ENCODE data around the gene ZMYND8. TPM values are rescaled to one million over a fixed set of nuclear protein-coding genes. Genes with fewer than 3 reads are reported as not detected.

Gene ZMYND8
- total and polyA plus RNA-seq, 3 donors from 2014 or later = 30.4 to 102 (median 87.2) TPM

- H3K36me3 ChIP-seq (ENCODE audit: low read depth, missing control alignments) = no peaks in the 10 kb centered on the region
- no peaks in the 10 kb centered on the region for H3K27me3 ChIP-seq
- no peaks in the 10 kb centered on the region for H3K4me1 ChIP-seq
- 93 to 98% methylated on average over 4 of the region's 4 CpGs for WGBS, 2 donors
- intact Hi-C loops (cut with DNase I; ENCODE audit: low total_unique reads) = no loop called here
- H3K4me3 ChIP-seq = no peak overlapping the region
- H3K27ac ChIP-seq = no peak overlapping the region
- TF ChIP-seq, protein P1, sequence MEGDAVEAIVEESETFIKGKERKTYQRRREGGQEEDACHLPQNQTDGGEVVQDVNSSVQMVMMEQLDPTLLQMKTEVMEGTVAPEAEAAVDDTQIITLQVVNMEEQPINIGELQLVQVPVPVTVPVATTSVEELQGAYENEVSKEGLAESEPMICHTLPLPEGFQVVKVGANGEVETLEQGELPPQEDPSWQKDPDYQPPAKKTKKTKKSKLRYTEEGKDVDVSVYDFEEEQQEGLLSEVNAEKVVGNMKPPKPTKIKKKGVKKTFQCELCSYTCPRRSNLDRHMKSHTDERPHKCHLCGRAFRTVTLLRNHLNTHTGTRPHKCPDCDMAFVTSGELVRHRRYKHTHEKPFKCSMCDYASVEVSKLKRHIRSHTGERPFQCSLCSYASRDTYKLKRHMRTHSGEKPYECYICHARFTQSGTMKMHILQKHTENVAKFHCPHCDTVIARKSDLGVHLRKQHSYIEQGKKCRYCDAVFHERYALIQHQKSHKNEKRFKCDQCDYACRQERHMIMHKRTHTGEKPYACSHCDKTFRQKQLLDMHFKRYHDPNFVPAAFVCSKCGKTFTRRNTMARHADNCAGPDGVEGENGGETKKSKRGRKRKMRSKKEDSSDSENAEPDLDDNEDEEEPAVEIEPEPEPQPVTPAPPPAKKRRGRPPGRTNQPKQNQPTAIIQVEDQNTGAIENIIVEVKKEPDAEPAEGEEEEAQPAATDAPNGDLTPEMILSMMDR (IDR thresholded peaks at IDR 0.05) = no peak
- no peak for TF ChIP-seq POLR2A (IDR thresholded peaks at IDR 0.05)
- H3K9me3 ChIP-seq = no peaks in the 10 kb centered on the region
- no peak for DNase-seq
Measured at GRCh38 chr20:47224857-47225256, 131.6 kb downstream of the ZMYND8 start.

- H3K27ac ChIP-seq = no peak overlapping the region
- intact Hi-C loops (cut with DNase I; ENCODE audit: low total_unique reads) = no loop called here
- no peak for DNase-seq
- WGBS, 2 donors = 89 to 93% methylated on average over 11 of the region's 11 CpGs
- H3K36me3 ChIP-seq (ENCODE audit: low read depth, missing control alignments) = no peaks in the 10 kb centered on the region
- H3K27me3 ChIP-seq = no peaks in the 10 kb centered on the region
- no peak overlapping the region for H3K4me3 ChIP-seq
- no peaks in the 10 kb centered on the region for H3K4me1 ChIP-seq
- TF ChIP-seq, protein P1 (IDR thresholded peaks at IDR 0.05) = no peak
- no peak for TF ChIP-seq POLR2A (IDR thresholded peaks at IDR 0.05)
- H3K9me3 ChIP-seq = no peaks in the 10 kb centered on the region
Measured at GRCh38 chr20:47224300-47224791, 132.2 kb downstream of the ZMYND8 start.

- Histone ChIP-seq H3K36me3 (ENCODE audit: low read depth, missing control alignments) (no peaks in the 10 kb centered on the region), H3K4me1 (no peaks in the 10 kb centered on the region), H3K4me3 (no peak overlapping the region), H3K9me3 (no peaks in the 10 kb centered on the region), H3K27ac (no peak overlapping the region), H3K27me3 (no peaks in the 10 kb centered on the region)
- WGBS, 2 donors = 80 to 100% methylated on average over 1 of the region's 1 CpG
- no peak for TF ChIP-seq POLR2A (IDR thresholded peaks at IDR 0.05)
- TF ChIP-seq, protein P1 (IDR thresholded peaks at IDR 0.05) = no peak
- intact Hi-C loops (cut with DNase I; ENCODE audit: low total_unique reads) = no loop called here
- DNase-seq = no peak
Measured at GRCh38 chr20:47223896-47224295, 132.6 kb downstream of the ZMYND8 start.

- TF ChIP-seq, protein P1 (IDR thresholded peaks at IDR 0.05) = no peak
- no peak for TF ChIP-seq POLR2A (IDR thresholded peaks at IDR 0.05)
- H3K4me1 ChIP-seq = no peaks in the 10 kb centered on the region
- no peak overlapping the region for H3K4me3 ChIP-seq
- H3K9me3 ChIP-seq = no peaks in the 10 kb centered on the region
- H3K27me3 ChIP-seq = no peaks in the 10 kb centered on the region
- H3K36me3 ChIP-seq (ENCODE audit: low read depth, missing control alignments) = no peaks in the 10 kb centered on the region
- H3K27ac ChIP-seq = no peak overlapping the region
- WGBS, 2 donors = 78 to 81% methylated on average over 12 of the region's 12 CpGs
- DNase-seq = no peak
- intact Hi-C loops (cut with DNase I; ENCODE audit: low total_unique reads) = no loop called here
Measured at GRCh38 chr20:47222468-47223119, 133.9 kb downstream of the ZMYND8 start.

Data from testis (tissue), 3 donors.